GM18868 (cell line): ENCODE data around the gene SPDYE17.
"Not testable (repeated sequence)": the region's sequence is repeated elsewhere in the genome, so short reads cannot be mapped to it uniquely, and the experiment has no call there.

Experiments used
- ATAC-seq: cut with Tn5 transposase; IDR thresholded peaks from one replicate; pipeline ENCODE4 v1.9.1; 2021; ENCODE audit warnings: mild to moderate bottlenecking, moderate library complexity; ENCODE audit not compliant: unreplicated experiment

The SPDYE17 gene, protein sequence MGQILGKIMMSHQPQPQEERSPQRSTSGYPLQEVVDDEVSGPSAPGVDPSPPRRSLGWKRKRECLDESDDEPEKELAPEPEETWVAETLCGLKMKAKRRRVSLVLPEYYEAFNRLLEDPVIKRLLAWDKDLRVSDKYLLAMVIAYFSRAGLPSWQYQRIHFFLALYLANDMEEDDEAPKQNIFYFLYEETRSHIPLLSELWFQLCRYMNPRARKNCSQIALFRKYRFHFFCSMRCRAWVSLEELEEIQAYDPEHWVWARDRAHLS

DNA sequence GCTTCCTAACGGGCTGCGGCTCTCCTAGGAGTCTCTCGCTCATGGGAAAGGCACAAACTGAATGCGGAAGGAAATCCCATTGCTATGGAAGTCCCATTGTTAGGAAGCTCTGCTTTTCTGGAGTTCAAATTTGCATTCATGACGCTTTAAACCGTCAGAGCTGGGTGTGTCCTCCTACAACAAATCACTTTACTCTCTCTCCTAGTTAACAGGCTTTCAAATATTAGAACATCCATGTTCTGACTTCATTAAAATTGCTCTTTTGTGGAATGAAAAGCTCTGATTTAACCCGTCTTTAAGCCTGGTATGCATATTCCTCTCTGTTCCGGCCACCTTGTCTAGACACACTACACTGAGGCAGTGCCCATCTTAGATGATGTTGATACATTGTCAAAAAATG, at the start of gene SPDYE17:
SPDYE17 (minus strand) TSS at position 101 of the 400 bp plus-strand sequence. CDS start 1,791 bp downstream, outside the sequence.
- ATAC-seq, result not testable (repeated sequence)

DNA sequence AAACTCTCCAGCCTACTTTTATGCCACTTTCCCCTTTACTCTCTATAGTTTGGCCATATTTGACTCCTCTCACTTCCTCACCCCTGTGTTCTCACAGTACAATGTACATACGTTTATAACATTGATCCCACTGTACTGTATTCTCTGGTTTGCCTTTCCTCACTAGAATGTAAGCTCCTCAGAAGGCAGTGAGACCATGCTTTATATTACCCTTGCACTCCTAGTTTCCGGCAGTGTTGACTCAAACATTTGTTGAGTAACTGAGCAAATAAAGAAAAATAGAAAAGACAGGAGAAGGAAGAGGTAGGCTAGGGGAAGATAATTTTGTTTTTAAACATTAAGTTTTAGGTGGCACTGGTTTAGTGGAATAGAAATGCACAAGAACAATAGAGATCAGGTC, 48.1 kb upstream of the SPDYE17 start:
- not testable (repeated sequence) for ATAC-seq

DNA sequence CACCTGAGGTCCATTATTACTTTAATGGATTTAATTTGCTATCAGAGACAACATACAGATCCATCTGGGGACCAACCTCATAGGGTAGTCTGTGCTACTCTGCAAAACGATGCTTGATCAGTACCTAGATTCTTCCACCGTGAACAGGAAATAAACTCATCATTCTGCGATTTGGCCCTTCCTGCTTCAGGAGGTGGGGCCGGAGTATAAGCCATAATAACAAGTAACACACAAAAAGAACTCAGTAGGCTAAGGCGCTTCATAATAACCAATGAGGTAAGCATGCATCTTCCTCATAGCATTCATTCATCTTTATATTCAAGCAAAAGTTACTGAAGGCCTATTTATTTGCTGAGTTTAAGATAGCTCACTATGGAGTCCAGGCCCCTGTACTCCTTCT, 47.5 kb upstream of the SPDYE17 start:
- not testable (repeated sequence) for ATAC-seq

DNA sequence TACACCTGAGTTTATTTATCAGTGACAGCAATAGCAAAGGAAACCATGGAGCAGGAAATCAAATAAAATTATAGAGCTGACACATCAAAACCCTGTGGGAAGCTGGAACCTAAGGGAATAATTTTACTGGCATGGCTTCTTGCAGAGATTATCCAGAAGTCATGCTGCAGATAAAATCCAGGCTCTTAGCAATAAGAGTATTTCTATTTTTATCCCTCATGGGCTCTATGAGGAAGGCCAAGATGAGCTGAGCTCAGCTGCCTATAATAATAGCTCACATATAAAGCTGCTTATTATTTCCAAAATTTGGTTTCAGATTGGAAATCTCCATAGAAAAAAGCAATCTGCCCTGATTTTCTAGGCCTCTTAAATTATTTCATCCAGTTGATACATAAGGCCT, 47.0 kb upstream of the SPDYE17 start:
- ATAC-seq, result not testable (repeated sequence)

DNA sequence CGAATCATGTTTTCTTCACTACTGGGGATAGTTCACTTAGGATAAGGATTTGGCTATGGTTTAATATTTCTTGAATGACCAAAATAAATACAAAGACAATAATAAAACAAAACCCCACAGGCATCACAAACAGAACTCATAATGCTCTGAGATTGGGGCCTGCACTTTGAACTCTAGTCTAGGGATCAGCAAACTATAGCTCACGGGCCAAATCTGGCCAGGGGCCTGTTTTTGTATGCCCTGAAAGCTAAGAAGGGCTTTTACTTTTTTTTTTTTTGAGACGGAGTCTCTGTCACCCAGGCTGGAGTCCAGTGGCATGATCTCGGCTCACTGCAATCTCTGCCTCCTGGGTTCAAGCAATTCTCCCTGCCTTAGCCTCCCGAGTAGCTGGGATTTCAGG, 44.9 kb upstream of the SPDYE17 start:
- not testable (repeated sequence) for ATAC-seq

DNA sequence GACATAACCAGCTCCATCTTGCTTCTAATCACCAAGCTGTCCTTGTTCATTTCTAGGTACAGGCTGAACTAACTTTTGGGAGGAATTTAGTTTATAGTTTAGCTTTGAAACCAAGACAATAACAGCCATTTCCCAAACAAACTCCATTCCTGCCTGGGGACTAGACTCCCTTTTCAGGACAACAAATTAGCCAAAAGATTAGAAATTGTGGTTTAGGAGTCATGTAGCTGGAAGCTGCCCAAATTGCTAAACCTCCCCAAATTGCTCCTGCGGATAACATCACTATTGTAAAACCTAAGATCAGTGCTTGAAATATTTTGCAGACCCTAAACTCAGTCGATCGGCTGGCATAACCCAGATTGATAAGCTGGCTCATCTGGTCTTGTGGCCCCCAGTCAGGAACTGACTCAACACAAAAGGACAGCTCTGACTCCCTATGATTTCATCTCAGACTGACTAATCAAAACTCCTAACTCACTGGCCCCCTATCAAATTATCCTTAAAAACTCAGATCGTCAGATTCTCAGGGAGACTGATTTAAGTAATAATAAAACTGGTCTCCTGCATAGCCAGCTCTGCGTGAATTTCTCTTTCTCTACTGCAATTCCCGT, 42.7 kb upstream of the SPDYE17 start:
- ATAC-seq, result not testable (repeated sequence)

DNA sequence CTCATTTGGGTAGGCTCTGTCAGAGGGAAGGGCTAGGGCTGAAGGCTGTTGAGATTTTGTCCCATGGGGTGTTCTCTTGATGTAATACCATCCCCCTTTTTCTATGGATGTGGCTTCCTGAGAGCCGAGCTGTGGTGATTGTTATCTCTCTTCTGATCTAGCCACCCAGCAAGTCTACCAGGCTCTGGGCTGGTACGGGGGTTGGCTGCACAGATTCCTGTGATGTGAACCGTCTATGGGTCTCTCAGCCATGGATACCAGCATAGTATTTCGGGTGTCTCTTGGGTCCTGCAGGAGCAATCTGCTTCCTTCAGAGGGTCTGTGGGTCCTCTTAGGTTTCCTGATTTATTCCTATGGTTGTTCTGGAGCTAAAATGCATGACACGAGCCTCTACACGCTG, 38.9 kb upstream of the SPDYE17 start:
- not testable (repeated sequence) for ATAC-seq

DNA sequence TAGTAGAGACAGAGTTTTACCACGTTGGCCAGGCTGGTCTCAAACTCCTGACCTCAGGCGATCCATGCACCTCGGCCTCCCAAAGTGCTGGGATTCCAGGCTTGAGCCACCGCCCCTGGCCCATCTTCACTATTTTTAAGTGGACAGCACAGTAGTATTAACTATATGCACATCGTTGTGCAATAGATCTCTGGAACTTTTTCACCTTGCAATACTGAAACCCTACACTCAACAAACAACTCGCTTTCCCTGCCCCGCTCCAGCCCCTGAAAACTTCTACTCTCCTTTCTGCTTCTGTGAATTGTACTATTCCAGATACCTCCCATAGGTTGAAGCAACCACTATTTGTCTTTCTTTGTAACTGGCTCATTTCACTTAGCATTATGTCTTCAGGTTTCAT, 33.7 kb upstream of the SPDYE17 start:
- ATAC-seq, result not testable (repeated sequence)

DNA sequence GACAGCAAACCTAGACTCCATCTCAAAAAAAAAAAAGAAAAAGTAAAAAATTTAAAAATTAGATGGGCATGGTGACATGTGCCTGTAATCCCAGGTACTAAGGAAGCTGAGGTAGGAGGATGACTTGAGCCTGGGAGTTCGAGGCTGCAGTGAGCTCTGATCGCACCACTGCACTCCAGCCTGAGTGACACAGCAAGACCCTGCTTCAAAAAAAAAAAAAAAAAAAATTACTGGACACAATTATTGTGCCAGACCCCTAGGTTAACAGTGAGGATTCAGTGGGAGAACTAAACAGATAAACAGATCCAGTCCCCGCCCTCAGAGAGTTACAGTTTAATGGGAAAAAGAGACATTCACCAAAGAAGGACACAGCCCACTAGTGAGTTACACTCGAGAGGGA, 31.6 kb upstream of the SPDYE17 start:
- ATAC-seq, result not testable (repeated sequence)

DNA sequence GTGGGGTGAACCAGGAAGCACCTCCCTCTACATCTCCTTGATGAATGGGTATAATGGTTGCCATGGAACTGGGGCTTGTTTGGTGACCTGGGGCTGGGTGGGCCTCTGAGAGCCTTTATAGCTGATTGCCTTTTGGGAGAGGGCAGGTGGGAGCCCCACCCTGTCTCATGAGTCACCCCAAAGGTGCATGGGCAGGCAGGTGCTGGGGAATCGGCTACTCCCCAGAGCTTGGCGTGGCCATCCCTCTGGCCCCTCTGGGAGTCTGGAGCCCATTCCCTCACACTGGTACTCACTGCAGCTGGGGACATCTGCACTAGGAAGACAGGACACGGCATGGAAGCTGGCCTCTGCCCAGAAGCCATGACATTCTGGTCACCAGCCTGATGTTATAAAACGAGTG, 30.4 kb upstream of the SPDYE17 start, which contains the start of gene SPDYE18:
SPDYE18 (minus strand) TSS at position 2 of the 400 bp plus-strand sequence. CDS start 2,046 bp downstream, outside the sequence.
- not testable (repeated sequence) for ATAC-seq

DNA sequence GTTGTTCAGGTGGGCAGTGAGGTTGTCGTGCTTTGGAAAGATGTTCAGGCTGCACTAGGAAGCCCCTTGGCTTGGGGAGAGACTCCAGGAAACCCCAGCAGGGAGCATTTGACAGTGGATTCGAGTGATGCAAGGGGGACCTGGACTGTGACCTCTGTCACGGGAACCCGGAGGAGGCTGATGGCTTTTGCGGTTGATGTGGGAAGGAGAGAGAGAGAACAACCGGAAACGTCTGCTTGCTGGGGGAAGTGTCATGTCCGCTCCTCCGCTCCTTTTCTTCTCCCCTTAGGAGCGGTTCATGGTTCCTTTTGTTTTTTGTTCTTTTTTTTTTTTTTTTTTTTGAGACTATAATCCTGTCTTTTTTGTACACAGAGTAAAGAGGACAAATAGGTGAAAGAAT, 5.8 kb downstream of the SPDYE17 start:
- not testable (repeated sequence) for ATAC-seq

DNA sequence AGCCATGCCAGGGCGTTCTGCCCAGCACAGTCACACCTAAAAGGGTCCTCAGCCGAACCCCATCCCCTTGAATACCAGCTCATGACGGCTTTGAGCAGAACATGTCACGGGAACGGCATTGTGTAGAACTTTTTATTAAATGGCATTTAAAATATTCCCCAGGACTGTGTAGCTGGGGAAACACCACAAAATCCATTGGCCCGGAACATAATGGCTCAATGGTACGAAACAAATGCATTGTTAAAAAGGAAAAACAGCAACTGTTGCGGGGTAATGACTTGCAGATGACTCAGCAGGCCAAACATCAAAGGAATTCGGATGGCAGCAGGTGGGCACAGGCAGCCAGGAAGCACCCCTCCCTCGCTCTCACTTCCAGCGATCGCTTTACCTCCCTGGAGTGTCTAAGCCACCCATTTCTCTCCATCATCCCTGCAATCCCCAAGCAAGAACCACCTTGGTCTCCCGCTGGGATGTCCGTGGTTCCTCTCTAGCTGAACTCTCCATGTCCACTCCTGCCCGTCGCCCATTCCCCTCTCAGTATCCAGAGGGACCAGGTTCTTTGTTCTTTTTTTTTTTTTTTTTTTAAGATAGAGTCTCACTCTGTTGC, 22.0 kb downstream of the SPDYE17 start:
- ATAC-seq, result not testable (repeated sequence)

DNA sequence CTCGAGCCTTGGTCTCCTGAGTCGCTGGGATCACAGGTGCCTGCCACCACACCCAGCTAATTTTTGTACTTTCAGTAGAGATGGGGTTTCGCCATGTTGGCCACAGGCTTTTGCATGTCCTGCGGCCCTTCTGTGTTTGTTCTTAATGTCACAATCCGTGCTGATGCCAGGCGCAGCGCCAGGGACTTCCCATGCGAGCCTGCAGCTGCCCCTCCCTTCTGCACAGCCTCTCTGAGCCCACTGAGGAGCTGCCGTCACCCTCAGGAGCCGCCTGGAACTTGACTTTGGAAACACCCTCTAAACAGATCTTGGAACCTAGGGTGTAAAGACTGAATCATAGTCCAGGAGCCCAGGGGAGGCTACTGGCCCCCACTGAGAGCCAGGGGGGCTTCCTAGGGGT, 24.2 kb downstream of the SPDYE17 start:
- ATAC-seq, result not testable (repeated sequence)

DNA sequence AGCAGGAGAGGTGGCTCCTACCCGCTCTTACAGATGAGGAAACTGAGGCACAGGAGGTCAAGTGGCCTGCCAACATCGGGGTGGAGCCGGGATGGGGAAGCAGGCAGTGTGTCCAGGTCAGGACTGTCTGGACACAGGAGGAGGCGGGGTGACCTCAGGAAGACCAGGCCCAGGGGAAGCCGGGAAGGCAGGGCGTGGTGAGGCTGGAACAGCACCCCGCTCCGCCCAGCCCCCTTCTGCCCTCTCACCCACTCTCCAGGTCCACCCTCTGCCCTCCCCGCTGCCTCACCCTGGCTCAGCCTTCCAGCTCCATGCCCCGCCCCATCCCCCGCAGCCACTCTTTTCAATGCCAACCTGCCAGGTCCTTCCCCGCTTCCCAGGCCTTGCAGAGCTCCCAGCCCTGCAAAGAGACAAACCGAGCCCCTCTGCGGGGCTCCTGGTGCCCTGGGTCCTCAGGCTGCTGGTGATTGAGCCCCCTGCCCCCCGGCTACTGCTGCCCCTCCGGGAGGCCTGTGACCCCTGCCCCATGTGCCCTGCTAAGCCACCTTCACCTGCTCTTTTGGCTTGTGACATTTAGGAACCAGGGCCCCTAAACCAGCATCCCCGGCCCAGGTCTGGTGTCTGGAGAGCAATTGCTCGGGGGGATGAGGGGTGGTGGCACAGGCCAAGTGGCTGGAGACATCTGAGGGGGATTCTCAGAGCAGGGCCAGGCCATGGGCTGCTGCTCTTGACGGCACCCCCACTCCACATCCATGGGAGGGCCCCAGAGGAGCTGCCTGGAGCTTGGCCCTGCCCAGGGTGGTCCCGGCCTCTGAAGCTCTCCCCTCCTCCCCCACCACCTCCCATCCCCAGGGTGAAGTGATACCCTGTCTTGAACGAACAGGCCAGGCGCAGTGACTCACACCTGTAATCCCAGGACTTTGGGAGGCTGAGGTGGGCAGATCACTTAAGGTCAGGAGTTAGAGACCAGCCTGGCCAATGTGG, 25.7 kb downstream of the SPDYE17 start:
- ATAC-seq, result not testable (repeated sequence)

DNA sequence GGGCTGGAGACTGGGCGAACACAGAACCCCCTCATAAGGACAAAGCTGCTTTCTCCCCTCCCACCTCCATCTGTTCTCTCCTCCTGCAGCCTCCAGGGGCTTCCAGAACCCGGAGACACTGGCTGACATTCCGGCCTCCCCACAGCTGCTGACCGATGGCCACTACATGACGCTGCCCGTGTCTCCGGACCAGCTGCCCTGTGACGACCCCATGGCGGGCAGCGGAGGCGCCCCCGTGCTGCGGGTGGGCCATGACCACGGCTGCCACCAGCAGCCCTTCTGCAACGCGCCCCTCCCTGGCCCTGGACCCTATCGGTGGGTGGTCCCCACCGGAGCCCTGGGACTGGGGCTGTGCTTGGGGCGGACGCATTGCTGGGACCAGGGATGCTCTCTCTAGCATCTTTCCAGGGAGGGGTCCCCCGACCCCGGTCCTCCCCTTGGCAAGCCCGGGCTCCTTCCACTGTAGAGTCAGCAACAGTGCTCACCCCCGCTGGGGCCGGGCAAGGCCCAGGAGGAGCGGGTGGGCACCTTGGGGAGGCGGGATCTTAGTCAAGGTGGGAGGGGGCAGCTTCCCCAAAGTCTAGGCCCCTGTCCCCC, 26.6 kb downstream of the SPDYE17 start:
- not testable (repeated sequence) for ATAC-seq

DNA sequence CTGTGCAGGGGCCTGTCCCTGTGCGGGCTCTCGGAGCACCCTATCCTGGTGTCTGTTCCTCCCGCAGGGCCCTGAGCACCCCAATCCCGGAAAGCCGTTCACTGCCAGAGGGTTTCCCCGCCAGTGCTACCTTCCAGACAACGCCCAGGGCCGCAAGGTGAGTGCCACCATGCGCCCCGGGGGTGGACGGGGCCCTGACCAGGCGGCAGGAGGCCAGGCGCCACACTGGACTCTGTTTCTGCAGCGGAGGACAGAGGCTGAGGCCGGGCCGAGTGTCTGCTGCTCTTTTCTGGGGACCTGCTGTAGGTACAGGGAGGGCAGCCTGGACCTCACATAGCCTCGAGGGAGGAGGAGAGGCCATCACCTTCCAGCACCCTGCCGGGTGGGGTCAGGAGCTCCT, 28.0 kb downstream of the SPDYE17 start:
- not testable (repeated sequence) for ATAC-seq

DNA sequence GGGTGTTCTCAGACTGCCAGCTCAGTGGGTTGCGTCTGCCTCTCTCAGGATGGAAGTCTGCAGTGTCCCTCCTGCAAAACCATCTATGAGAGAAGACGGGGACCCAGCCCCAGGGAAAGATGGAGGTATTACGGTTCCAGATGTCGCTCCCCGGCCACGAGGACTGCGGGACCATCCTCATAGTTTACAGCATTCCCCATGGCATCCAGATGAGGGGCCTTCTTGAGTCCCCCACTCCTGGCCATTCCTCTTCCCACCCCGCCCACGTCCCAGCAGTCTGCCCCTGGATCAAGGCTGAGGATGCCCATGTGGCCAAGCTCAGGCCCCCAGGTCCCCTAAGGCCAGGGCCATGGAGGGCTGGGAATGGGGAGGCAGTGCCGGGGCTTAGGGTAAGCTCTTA, 28.9 kb downstream of the SPDYE17 start:
- not testable (repeated sequence) for ATAC-seq

DNA sequence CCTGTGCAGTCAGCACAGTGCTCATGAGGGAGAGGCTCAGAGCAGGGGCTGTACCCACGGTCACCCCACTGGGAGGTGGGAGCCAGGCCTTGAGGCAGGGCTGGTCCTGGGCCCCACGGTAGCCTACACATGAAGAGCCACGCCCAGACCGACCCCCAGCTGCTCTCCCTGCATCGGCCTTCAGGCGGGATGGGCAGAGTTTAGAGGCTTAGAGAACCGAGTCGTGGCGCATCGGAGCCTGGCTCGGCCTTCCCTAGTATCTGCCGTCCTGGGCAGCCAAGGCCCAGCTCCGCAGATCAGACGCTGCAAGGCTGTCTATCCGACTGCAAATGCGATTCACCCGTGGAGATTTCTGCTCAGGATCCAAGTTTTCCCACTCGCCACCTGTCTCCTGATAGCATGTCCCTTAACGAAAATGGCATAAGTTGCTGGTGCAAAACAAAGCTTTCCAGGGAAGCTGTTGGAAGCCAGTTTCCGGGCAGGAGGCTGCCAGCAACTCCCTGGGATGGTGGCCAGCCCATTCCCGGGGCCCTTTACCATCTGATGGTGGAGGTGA, 29.4 kb downstream of the SPDYE17 start:
- ATAC-seq, result not testable (repeated sequence)

DNA sequence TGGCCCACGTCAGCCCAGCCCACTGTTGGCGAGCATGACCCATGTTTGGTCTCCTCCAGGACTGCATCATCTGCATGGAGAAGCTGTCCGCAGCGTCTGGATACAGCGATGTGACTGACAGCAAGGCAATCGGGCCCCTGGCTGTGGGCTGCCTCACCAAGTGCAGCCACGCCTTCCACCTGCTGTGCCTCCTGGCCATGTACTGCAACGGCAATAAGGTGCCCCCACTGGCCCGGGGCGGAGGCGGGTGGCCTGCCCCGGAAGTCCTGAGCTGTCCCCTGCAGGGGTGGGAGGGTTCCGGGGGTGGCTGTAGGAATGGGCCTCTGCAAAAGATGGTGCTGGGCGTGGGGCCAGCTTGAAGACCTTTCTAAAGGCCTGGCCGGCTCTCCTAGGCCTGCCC, 30.1 kb downstream of the SPDYE17 start:
- ATAC-seq, result not testable (repeated sequence)
